ENCODE measurements around the gene SNCAIP. TPM values are rescaled to one million over a fixed set of nuclear protein-coding genes. Genes with fewer than 3 reads are reported as not detected.
A peak's percentile ranks its signal among the peaks of the same experiment; 100 is the strongest.
"Not testable (repeated sequence)": the region's sequence is repeated elsewhere in the genome, so short reads cannot be mapped to it uniquely, and the experiment has no call there.

SNCAIP gene
- polyA plus RNA-seq, 6 donors from 2014 or later: not detected

DNA sequence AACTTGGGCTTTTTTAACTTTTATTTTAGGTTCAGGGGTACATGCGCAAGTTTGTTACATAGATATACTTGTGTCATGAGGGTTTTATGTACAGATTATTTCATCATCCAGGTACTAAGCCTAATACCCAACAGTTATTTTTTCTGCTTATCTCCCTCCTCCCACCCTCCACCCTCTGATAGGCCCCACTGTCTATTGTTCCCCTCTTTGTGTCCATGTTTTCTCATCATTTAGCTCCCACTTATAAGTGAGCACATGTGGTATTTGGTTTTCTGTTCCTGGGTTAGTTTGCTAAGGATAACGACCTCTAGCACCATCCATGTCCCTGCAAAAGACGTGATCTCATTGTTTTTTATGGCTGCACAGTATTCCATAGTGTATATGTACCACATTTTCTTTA lies 172.1 kb downstream of the SNCAIP start:
- Mint-ChIP-seq H3K4me3 (no peak overlapping the region), H3K4me1 (no peaks in the 10 kb centered on the region), H3K27ac (no peak overlapping the region), H3K9me3 (peaks cover 0 to 19% (median 0%) of the 10 kb centered on the region in 7 donors), H3K36me3 (no peaks in the 10 kb centered on the region), H3K27me3 (peaks cover 7 to 31% (median 29%) of the 10 kb centered on the region in 3 donors)
- DNase-seq: no peak
- ATAC-seq (ENCODE audit: low read depth in 2 of 2): no peak

DNA sequence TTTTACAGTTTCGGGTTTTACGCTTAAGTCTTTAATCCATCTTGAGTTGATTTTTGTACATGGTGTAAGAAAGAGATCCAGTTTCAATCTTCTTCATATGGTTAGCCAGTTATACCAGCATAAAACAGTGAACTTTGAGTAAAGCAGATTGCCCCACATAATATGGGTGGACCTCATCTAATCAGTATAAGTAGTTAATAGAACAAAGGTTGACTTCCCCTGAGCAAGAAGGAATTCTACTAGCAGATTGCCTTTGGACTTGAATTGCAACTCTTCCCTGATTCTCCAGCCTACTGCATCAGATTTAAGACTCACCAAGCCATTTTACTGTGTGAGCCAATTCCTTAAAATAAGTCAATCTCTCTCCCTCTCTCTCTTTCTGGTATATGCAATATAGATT lies 173.2 kb downstream of the SNCAIP start:
- Mint-ChIP-seq H3K27ac (no peak overlapping the region), H3K36me3 (no peaks in the 10 kb centered on the region), H3K9me3 (peaks cover 0 to 22% (median 0%) of the 10 kb centered on the region in 7 donors), H3K4me3 (no peak overlapping the region), H3K4me1 (no peaks in the 10 kb centered on the region), H3K27me3 (peaks cover 5 to 34% (median 25%) of the 10 kb centered on the region in 3 donors)
- ATAC-seq (ENCODE audit: low read depth in 2 of 2) (no peak), DNase-seq (no peak)

DNA sequence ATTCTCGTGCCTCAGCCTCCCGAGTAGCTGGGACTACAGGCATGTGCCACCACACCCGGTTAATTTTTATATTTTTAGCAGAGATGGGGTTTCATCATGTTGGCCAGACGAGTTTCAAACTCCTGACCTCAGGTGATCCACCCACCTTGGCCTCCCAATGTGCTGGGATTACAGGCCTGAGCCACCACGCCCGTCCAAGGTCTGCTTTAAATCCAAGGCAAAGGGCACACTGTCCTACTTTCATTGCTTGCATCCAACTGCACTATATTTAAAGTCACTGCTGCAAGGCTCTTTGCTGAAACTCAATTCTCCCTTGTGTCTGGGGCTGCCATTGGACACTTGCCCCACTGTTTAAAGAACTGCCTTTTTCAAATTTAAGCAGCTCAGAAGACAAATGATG lies 174.6 kb downstream of the SNCAIP start:
- H3K4me1 Mint-ChIP-seq; H3K27ac Mint-ChIP-seq; H3K36me3 Mint-ChIP-seq; H3K4me3 Mint-ChIP-seq; ATAC-seq (ENCODE audit: low read depth in 2 of 2); DNase-seq: not testable (repeated sequence)
- peaks cover 10 to 34% (median 34%) of the 10 kb centered on the region in 3 donors for H3K27me3 Mint-ChIP-seq
- peaks cover 0 to 22% (median 2%) of the 10 kb centered on the region in 7 donors for H3K9me3 Mint-ChIP-seq

DNA sequence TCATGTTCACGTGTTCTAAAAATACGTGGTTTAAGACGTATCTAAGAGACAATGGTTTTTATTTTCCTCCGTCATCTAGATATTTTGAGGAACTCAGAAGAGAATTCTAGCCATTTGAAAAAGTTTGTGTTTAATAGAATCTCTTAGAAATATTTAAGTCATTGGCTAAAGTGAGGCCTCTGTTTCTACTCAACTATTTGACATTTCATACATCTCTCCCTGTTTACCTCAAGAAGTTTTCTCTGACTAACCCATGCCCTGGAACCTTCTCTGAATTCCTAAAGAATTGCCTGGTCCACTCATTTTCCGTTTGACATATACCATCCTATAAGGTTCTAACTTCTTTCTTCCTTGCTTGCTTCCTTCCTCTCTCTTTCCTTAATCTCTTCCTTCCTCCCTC lies 178.7 kb downstream of the SNCAIP start:
- no peak overlapping the region for H3K27ac Mint-ChIP-seq
- peaks cover 10 to 37% (median 18%) of the 10 kb centered on the region in 3 donors for H3K27me3 Mint-ChIP-seq
- no peak overlapping the region for H3K4me3 Mint-ChIP-seq
- peaks cover 0 to 4% (median 1%) of the 10 kb centered on the region in 3 donors for H3K4me1 Mint-ChIP-seq
- DNase-seq (no peak), ATAC-seq (ENCODE audit: low read depth in 2 of 2) (no peak)
- H3K9me3 Mint-ChIP-seq: peaks cover 0 to 6% (median 0%) of the 10 kb centered on the region in 7 donors
- H3K36me3 Mint-ChIP-seq: peaks cover 0 to 4% of the 10 kb centered on the region in 2 donors

DNA sequence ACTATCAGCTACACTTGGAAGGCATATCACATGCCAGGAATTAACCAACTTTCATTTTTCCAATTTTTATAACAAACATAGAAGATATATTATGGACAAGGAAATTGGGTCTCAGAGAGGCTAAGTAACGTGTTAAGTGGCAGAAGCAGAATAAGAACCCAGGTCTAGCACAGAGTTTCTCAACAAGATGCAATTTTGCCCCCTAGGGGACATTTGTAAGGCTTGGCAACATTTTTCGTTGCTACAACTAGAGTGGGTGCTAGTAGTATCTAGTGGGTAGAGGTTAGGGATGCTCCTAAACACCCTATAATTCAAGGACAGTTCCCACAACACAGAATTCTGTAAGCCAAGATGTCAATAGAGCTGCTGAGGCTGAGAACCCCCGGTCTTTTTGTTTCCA lies 180.6 kb downstream of the SNCAIP start:
- H3K27ac Mint-ChIP-seq: no peak overlapping the region
- H3K9me3 Mint-ChIP-seq: peaks cover 0 to 6% (median 0%) of the 10 kb centered on the region in 7 donors
- peaks cover 0 to 4% of the 10 kb centered on the region in 2 donors for H3K36me3 Mint-ChIP-seq
- H3K4me3 Mint-ChIP-seq: no peak overlapping the region
- H3K4me1 Mint-ChIP-seq: peaks cover 4 to 7% (median 4%) of the 10 kb centered on the region in 3 donors
- ATAC-seq (ENCODE audit: low read depth in 2 of 2) (no peak), DNase-seq (no peak)
- peaks cover 10 to 32% (median 13%) of the 10 kb centered on the region in 3 donors for H3K27me3 Mint-ChIP-seq

DNA sequence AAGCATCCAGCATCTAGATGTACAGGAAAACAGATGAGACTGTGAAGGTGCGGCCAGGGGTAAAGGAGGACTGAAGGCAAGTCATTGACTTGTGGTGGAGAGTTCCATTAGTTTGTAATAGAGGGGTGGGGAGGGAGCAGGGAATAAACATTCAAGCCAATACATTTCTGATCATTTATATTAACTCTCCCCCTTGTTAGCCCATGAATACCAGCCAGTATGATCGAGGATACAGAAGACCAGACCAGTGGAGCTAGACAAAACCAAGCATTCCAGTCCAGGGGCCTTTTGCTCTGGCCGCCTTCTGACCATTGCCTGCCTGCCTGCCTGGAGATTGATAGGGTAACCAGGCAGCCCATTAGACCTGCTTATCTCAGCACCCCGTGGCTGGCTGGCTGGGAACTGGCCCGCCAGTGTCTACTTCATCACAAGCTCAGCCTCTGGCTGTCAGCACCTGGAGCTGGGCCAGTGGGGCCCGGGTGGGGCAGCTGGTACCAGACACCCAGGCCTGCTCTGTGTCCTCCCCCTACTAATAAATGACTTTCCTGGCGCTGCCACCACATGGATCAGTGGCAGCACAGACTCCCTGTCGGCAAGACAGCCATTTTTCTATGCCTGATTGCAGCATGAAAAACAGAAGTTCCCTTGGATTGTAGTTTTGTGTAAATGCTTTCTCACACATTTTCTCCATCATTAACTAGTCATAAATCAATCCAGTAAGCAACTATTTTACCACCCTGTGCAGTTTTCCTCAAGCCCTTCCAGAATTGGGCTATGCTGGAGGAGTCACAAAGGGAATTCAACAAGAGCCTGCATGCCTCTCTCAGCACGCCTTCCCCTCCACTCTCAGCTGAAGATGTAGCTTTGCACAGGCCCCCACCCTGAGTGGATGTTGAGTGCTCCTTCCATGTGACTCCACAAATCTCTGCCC lies 181.3 kb downstream of the SNCAIP start:
- Mint-ChIP-seq H3K4me1 (peaks cover 4 to 7% (median 4%) of the 10 kb centered on the region in 3 donors), H3K27ac (no peak overlapping the region), H3K4me3 (no peak overlapping the region), H3K9me3 (peaks cover 0 to 6% (median 0%) of the 10 kb centered on the region in 7 donors), H3K27me3 (peaks cover 8 to 25% (median 10%) of the 10 kb centered on the region in 3 donors), H3K36me3 (peaks cover 0 to 4% of the 10 kb centered on the region in 2 donors)
- ATAC-seq (ENCODE audit: low read depth in 2 of 2): no peak
- DNase-seq: no peak

DNA sequence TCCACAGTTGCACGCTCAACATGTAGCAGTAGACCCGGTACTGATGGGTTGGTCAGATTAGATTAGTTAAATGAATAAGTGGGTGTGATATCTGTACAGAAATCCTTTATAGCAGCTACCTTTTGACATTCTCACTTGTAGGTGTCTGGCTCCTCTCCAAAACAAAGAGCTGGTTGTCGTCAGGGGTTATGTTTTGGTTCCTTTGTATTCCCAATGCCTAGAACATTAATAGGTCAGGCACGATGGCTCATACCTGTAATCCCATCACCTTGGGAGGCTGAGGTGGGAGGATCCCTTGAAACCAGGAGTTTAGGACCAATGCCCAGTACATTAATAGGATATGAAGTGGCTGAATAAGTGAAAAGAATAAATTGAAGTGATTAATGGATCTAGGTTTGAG lies 182.1 kb downstream of the SNCAIP start:
- Mint-ChIP-seq H3K4me1 (peaks cover 4 to 7% (median 4%) of the 10 kb centered on the region in 3 donors), H3K27ac (no peak overlapping the region), H3K36me3 (peaks cover 0 to 4% of the 10 kb centered on the region in 2 donors), H3K4me3 (no peak overlapping the region), H3K27me3 (peaks cover 5 to 18% (median 7%) of the 10 kb centered on the region in 3 donors), H3K9me3 (peaks cover 0 to 6% (median 0%) of the 10 kb centered on the region in 7 donors)
- DNase-seq (no peak), ATAC-seq (ENCODE audit: low read depth in 2 of 2) (no peak)

DNA sequence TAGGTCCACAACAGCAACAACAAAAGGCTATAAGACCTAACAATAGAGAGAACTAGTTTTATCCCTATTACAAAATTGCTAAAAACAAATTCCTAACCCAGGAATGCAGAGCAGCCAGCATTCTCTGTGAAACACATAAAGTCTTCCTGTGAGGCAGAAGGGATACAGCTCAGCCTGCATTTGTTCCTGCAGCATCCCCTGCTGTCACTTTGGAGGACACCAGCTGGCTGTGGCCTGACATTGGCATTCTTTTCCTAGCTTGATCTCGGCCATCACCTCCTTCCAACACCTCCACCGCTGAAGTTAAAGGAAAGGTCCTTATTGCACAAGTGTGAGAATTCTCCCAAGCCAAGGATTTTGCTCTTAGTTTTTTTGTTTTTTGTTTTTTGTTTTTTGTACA lies 186.1 kb downstream of the SNCAIP start:
- DNase-seq: no peak
- H3K4me3 Mint-ChIP-seq: no peak overlapping the region
- no peak for ATAC-seq (ENCODE audit: low read depth in 2 of 2)
- no peaks in the 10 kb centered on the region for H3K9me3 Mint-ChIP-seq
- H3K27me3 Mint-ChIP-seq: peaks cover 0 to 7% (median 6%) of the 10 kb centered on the region in 3 donors
- peaks cover 0 to 7% (median 4%) of the 10 kb centered on the region in 3 donors for H3K4me1 Mint-ChIP-seq
- H3K36me3 Mint-ChIP-seq: no peaks in the 10 kb centered on the region
- H3K27ac Mint-ChIP-seq: no peak overlapping the region

DNA sequence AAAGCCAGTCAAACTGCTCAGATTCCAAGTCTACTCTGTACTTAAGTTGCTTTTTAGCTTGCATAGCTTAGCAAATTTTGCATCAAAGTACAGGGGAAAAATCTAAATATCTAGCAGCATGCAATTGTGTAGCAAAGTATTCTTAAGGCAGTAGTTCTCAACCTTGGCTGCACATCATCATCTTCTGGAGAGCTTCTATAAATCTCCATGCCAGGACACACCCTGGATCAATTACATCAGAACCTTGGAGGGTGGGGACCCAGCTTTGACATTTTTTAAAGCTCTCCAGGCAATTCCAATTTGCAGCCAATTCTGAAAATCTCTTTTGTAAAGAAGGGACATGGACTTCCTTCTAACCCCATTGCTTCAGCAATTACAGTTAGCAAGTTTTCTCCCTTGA lies 187.5 kb downstream of the SNCAIP start:
- no peak overlapping the region for H3K4me3 Mint-ChIP-seq
- DNase-seq (no peak), ATAC-seq (ENCODE audit: low read depth in 2 of 2) (no peak)
- H3K4me1 Mint-ChIP-seq: peaks cover 0 to 7% (median 4%) of the 10 kb centered on the region in 3 donors
- peaks cover 0 to 6% (median 0%) of the 10 kb centered on the region in 3 donors for H3K27me3 Mint-ChIP-seq
- no peaks in the 10 kb centered on the region for H3K9me3 Mint-ChIP-seq
- no peaks in the 10 kb centered on the region for H3K36me3 Mint-ChIP-seq
- no peak overlapping the region for H3K27ac Mint-ChIP-seq

DNA sequence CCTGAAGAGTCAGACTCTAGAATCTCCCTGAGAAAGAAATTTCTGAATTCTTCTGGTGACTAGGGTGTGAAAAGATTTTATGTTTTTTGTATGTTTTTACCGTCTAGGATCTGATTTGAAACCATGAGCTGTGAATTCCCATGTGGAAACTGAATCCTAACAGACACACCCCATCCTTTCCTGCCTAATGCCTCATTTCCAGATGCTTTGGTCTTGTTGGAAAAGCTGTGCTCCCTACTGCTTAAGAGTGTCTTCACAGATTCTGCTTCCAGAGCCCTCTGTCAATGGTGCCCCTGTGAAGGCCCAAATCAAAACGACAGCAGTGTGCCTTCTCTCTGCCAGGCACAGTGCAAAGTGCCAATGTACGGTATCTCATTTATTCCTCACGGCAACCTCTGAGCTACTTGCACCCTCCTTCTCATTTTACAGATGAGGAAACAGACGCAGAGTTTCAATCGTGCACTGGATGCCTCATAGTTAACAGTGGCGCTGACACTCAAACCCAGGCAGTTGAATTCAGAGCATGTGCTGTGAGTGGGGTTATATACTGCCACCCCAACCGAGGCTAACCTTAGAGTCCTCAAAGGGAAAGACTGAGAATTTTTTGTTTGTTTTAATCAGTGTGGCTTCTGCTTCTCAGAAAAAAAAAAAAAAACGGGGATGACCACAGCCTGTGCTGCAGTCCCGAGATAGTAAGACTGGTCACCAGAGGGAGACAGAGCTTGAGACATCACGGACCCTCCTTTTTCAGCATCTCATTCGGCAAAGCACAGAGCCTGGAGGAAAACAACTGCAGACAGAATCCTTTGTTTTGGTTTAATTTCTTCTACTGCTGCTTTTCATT lies 188.4 kb downstream of the SNCAIP start:
- peak; percentile 5 for DNase-seq
- Mint-ChIP-seq H3K27ac (peak overlapping the region in 1 of 6 donors; percentile 6), H3K9me3 (no peaks in the 10 kb centered on the region), H3K4me1 (peaks cover 0 to 7% (median 4%) of the 10 kb centered on the region in 3 donors), H3K4me3 (no peak overlapping the region), H3K27me3 (peaks cover 0 to 6% (median 0%) of the 10 kb centered on the region in 3 donors), H3K36me3 (no peaks in the 10 kb centered on the region)
- ATAC-seq (ENCODE audit: low read depth in 2 of 2): peak in 1 of 2 donors; percentile 44

DNA sequence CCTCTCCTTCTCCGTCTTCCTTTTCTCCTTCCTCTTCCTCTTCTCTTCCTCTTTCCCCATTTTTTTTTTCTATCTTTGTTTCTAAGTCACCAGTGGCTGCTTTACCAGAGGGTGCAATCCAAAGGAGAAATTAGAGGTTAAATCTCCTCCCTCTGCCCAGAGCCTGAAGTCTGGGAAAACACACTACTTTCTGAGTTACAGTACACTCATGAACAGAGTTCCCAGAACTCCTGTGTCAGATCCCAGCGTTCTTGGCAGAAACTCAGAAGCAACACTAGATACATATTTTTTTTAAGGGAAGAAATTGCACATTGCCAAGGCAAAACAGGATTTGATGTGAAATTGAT lies 189.0 kb downstream of the SNCAIP start:
- no peak for ATAC-seq (ENCODE audit: low read depth in 2 of 2)
- no peak for DNase-seq
- no peaks in the 10 kb centered on the region for H3K36me3 Mint-ChIP-seq
- H3K9me3 Mint-ChIP-seq: no peaks in the 10 kb centered on the region
- peaks cover 0 to 4% (median 3%) of the 10 kb centered on the region in 3 donors for H3K4me1 Mint-ChIP-seq
- peak overlapping the region in 1 of 6 donors; percentile 6 for H3K27ac Mint-ChIP-seq
- H3K4me3 Mint-ChIP-seq: no peak overlapping the region
- peaks cover 0 to 6% (median 1%) of the 10 kb centered on the region in 3 donors for H3K27me3 Mint-ChIP-seq

DNA sequence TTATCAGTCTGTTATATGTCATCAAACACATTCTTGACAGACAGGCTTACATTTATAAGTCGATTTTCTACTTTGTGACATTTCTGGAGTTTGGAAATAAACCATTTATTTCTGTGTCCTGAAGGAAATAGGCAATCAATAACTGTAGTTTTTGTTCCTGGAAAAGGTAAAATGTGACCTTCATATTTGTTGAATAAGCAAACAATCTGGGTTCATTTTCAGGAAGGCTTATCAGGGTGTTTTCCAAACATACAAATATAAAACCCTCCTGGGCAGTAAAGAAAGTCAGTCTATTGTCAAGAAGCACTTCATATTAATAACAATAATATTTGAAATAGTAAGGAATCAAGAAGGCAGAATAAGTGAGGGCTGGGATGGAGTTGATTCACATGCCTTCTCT lies 195.0 kb downstream of the SNCAIP start:
- peaks cover 0 to 2% (median 0%) of the 10 kb centered on the region in 7 donors for H3K9me3 Mint-ChIP-seq
- no peak overlapping the region for H3K4me3 Mint-ChIP-seq
- H3K4me1 Mint-ChIP-seq: no peaks in the 10 kb centered on the region
- no peaks in the 10 kb centered on the region for H3K36me3 Mint-ChIP-seq
- ATAC-seq (ENCODE audit: low read depth in 2 of 2) (no peak), DNase-seq (no peak)
- peaks cover 9 to 16% (median 11%) of the 10 kb centered on the region in 3 donors for H3K27me3 Mint-ChIP-seq
- no peak overlapping the region for H3K27ac Mint-ChIP-seq

DNA sequence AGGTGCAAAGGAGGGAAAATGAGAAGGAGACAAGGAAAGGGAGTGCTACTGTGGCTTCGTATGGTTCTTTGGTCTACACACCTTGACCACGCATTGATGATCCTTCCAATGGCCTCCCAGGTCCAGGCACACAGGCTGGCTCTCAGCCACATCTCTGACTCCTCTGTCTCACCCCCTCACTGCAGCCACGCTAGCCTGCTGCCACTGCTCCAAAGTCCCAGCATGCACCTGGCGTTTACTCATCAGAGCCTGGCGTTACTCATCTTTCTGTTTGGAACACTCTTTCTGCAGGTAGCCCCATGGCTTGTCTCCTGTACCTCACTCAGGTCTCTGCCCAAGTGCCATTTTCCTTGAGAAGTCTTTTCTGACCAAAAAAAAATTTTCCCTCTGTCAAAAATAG lies 195.5 kb downstream of the SNCAIP start:
- H3K27me3 Mint-ChIP-seq: peaks cover 9 to 16% (median 11%) of the 10 kb centered on the region in 3 donors
- DNase-seq (no peak), ATAC-seq (ENCODE audit: low read depth in 2 of 2) (no peak)
- H3K9me3 Mint-ChIP-seq: peaks cover 0 to 2% (median 0%) of the 10 kb centered on the region in 7 donors
- H3K4me3 Mint-ChIP-seq: no peak overlapping the region
- no peaks in the 10 kb centered on the region for H3K36me3 Mint-ChIP-seq
- no peaks in the 10 kb centered on the region for H3K4me1 Mint-ChIP-seq
- no peak overlapping the region for H3K27ac Mint-ChIP-seq

All from naive B cell (primary cell).